Mesenchymal stem cell (in vitro differentiated cells and primary cell): ENCODE data around the gene PGS1.

Experiments used
- DNase-seq: peaks from one replicate; pipeline ENCODE4 v3.0.0-alpha.2; 2013
- H2AFZ ChIP-seq: one replicate; pipeline ENCODE4 v1.6.1; 2013; ENCODE audit warnings: low read depth, mild to moderate bottlenecking, control low read depth, inconsistent platforms, low read length, moderate library complexity
- H2AK5ac ChIP-seq: 2 replicates; pipeline ENCODE4 v1.6.1; 2013; ENCODE audit warnings: low read length, moderate library complexity, mild to moderate bottlenecking, inconsistent platforms; ENCODE audit not compliant: severe bottlenecking
- H2BK120ac ChIP-seq: one replicate; pipeline ENCODE4 v1.6.1; 2013; ENCODE audit warnings: low read depth, mild to moderate bottlenecking, inconsistent platforms, low read length, moderate library complexity
- H2BK12ac ChIP-seq, 2 experiments: one replicate each; pipeline ENCODE4 v1.6.1; 2013; ENCODE audit warnings: inconsistent platforms in 2 of 2, low read length in 2 of 2, mild to moderate bottlenecking in 2 of 2, moderate library complexity in 2 of 2, control low read depth in 1 of 2
- H2BK15ac ChIP-seq: one replicate; pipeline ENCODE4 v1.6.1; 2013; ENCODE audit warnings: mild to moderate bottlenecking, low read depth, inconsistent platforms; ENCODE audit not compliant: poor library complexity, severe bottlenecking
- H2BK5ac ChIP-seq: 2 replicates; pipeline ENCODE4 v1.6.1; 2013; ENCODE audit warnings: low read depth, mild to moderate bottlenecking, low read length, control low read depth, inconsistent platforms; ENCODE audit not compliant: poor library complexity, severe bottlenecking
- H3K14ac ChIP-seq, 2 experiments: one replicate each; pipeline ENCODE4 v1.6.1; 2013; ENCODE audit warnings: inconsistent platforms in 2 of 2, low read length in 2 of 2, control low read depth in 1 of 2, mild to moderate bottlenecking in 1 of 2, moderate library complexity in 1 of 2
- H3K18ac ChIP-seq, 2 experiments: one replicate each; pipeline ENCODE4 v1.6.1; 2013; ENCODE audit warnings: inconsistent platforms in 2 of 2, low read length in 2 of 2, control low read depth in 1 of 2, low read depth in 1 of 2, mild to moderate bottlenecking in 1 of 2
- H3K23ac ChIP-seq, 2 experiments: one replicate each; pipeline ENCODE4 v1.6.1; 2013; ENCODE audit warnings: inconsistent platforms in 2 of 2, low read length in 2 of 2, mild to moderate bottlenecking in 2 of 2, moderate library complexity in 2 of 2, control low read depth in 1 of 2
- H3K27ac ChIP-seq: 2 replicates; pipeline ENCODE4 v1.5.1; 2013; ENCODE audit warnings: mild to moderate bottlenecking, moderate library complexity, low read length, control low read depth, inconsistent platforms; ENCODE audit not compliant: poor library complexity, severe bottlenecking
- H3K27me3 ChIP-seq, 2 experiments: 2 replicates each; pipeline versions ENCODE4 v1.6.1 to v1.7.0; 2013; ENCODE audit warnings: low read length in 2 of 2, mild to moderate bottlenecking in 2 of 2, moderate library complexity in 2 of 2, control low read depth in 1 of 2, inconsistent platforms in 1 of 2; ENCODE audit not compliant: control insufficient read depth in 1 of 2, insufficient read depth in 1 of 2
- H3K36me3 ChIP-seq, 2 experiments: 2 replicates each; pipeline versions ENCODE4 v1.6.1 to v1.7.0; 2013; ENCODE audit warnings: low read length in 2 of 2, control low read depth in 1 of 2, inconsistent platforms in 1 of 2, low read depth in 1 of 2, mild to moderate bottlenecking in 1 of 2; ENCODE audit not compliant: insufficient read depth in 2 of 2, control insufficient read depth in 1 of 2
- H3K4ac ChIP-seq, 2 experiments: one replicate each; pipeline ENCODE4 v1.6.1; 2013; ENCODE audit warnings: inconsistent platforms in 2 of 2, low read length in 2 of 2, mild to moderate bottlenecking in 2 of 2, moderate library complexity in 2 of 2, control low read depth in 1 of 2, low read depth in 1 of 2
- H3K4me1 ChIP-seq: 2 replicates; pipeline ENCODE4 v1.6.1; 2013; ENCODE audit warnings: low read depth, low read length, control low read depth; ENCODE audit not compliant: control insufficient read depth, insufficient read depth
- H3K4me2 ChIP-seq: 2 replicates; pipeline ENCODE4 v1.6.1; 2013; ENCODE audit warnings: low read length, mild to moderate bottlenecking, inconsistent platforms; ENCODE audit not compliant: poor library complexity, severe bottlenecking
- H3K4me3 ChIP-seq, 2 experiments: 2 replicates each; pipeline versions ENCODE4 v1.5.1 to v1.7.0; 2013; ENCODE audit warnings: low read length in 2 of 2, mild to moderate bottlenecking in 2 of 2, control low read depth in 1 of 2, low read depth in 1 of 2; ENCODE audit not compliant: insufficient read depth in 1 of 2
- H3K79me1 ChIP-seq: replicated peaks from 2 replicates; pipeline ENCODE4 v1.6.1; 2013; ENCODE audit warnings: mild to moderate bottlenecking, control low read depth, low read length, inconsistent platforms; ENCODE audit not compliant: poor library complexity, severe bottlenecking
- H3K9ac ChIP-seq: 2 replicates; pipeline ENCODE4 v1.7.0; 2013; ENCODE audit warnings: mild to moderate bottlenecking, low read length, moderate library complexity
- H3K9me3 ChIP-seq: 2 replicates; pipeline ENCODE4 v1.7.0; 2013; ENCODE audit warnings: mild to moderate bottlenecking, low read length; ENCODE audit not compliant: control insufficient read depth
- H4K8ac ChIP-seq: one replicate; pipeline ENCODE4 v1.6.1; 2013; ENCODE audit warnings: inconsistent platforms, mild to moderate bottlenecking, low read length, moderate library complexity
- H4K91ac ChIP-seq: one replicate; pipeline ENCODE4 v1.6.1; 2013; ENCODE audit warnings: mild to moderate bottlenecking, low read length, inconsistent platforms
- WGBS: methylation state at CpG from one replicate; pipeline ENCODE4 v1.1.7; 2013; ENCODE audit warnings: mixed read lengths; 5-methylcytosine and 5-hydroxymethylcytosine counted together

PGS1 gene

GRCh38 chr17:78374189-78374588 is 4.3 kb upstream of the PGS1 start:
- H3K27me3 ChIP-seq = no peaks in the 10 kb centered on the region
- H3K23ac ChIP-seq = no peak overlapping the region
- no peak overlapping the region for H3K4ac ChIP-seq
- no peak overlapping the region for H3K4me3 ChIP-seq
- peak overlapping the region; percentile 20 for H2BK15ac ChIP-seq
- no peak overlapping the region for H4K8ac ChIP-seq
- H2BK5ac ChIP-seq = peak overlapping the region; percentile 71
- H3K9me3 ChIP-seq = no peaks in the 10 kb centered on the region
- H3K79me1 ChIP-seq = peaks cover 2% of the 10 kb centered on the region
- H3K9ac ChIP-seq = peak overlapping the region; percentile 88
- peak overlapping the region; percentile 81 for H2AK5ac ChIP-seq
- no peak overlapping the region for H4K91ac ChIP-seq
- no peak for DNase-seq
- H3K4me1 ChIP-seq = peaks cover 32% of the 10 kb centered on the region
- peak overlapping the region; percentile 97 for H3K27ac ChIP-seq
- H2BK12ac ChIP-seq = no peak overlapping the region
- no peak overlapping the region for H3K4me2 ChIP-seq
- no peak overlapping the region for H2AFZ ChIP-seq
- H2BK120ac ChIP-seq = no peak overlapping the region
- peak overlapping the region in 1 of 2 experiments; percentile 25 for H3K18ac ChIP-seq
- no peaks in the 10 kb centered on the region for H3K36me3 ChIP-seq
- WGBS = 59% methylated on average over 6 of the region's 6 CpGs
- H3K14ac ChIP-seq = no peak overlapping the region

- peak overlapping the region; percentile 86 for H2AK5ac ChIP-seq
- H3K9ac ChIP-seq = peak overlapping the region; percentile 88
- H3K36me3 ChIP-seq = no peaks in the 10 kb centered on the region
- H4K8ac ChIP-seq = peak overlapping the region; percentile 93
- peaks cover 32% of the 10 kb centered on the region for H3K4me1 ChIP-seq
- H3K27ac ChIP-seq = peak overlapping the region; percentile 97
- H3K27me3 ChIP-seq = no peaks in the 10 kb centered on the region
- peak overlapping the region in 1 of 2 experiments; percentile 66 for H3K23ac ChIP-seq
- peak overlapping the region; percentile 85 for H2BK5ac ChIP-seq
- DNase-seq = peak; percentile 90
- H3K4me3 ChIP-seq = peak overlapping the region in 1 of 2 experiments; percentile 52
- H2AFZ ChIP-seq = no peak overlapping the region
- H3K4ac ChIP-seq = peak overlapping the region; percentile 91 to 92
- peak overlapping the region in 1 of 2 experiments; percentile 61 for H3K14ac ChIP-seq
- H3K18ac ChIP-seq = peak overlapping the region; percentile 25 to 94
- H3K4me2 ChIP-seq = no peak overlapping the region
- no peaks in the 10 kb centered on the region for H3K9me3 ChIP-seq
- H2BK12ac ChIP-seq = peak overlapping the region; percentile 96 to 97
- H4K91ac ChIP-seq = peak overlapping the region; percentile 95
- peak overlapping the region; percentile 80 for H2BK120ac ChIP-seq
- 46% methylated on average over 14 of the region's 14 CpGs for WGBS
- peaks cover 2% of the 10 kb centered on the region for H3K79me1 ChIP-seq
- peak overlapping the region; percentile 56 for H2BK15ac ChIP-seq
Measured at GRCh38 chr17:78374631-78375274, 3.7 kb upstream of the PGS1 start.

GRCh38 chr17:78375401-78376151 is 2.9 kb upstream of the PGS1 start:
- Histone ChIP-seq H2BK120ac (peak overlapping the region; percentile 80), H2AK5ac (peak overlapping the region; percentile 86), H4K8ac (peak overlapping the region; percentile 90), H3K9ac (peak overlapping the region; percentile 88), H3K36me3 (peaks cover 0 to 6% of the 10 kb centered on the region in 2 experiments), H4K91ac (peak overlapping the region; percentile 95), H2BK15ac (no peak overlapping the region), H2BK12ac (peak overlapping the region; percentile 96 to 97), H3K4me3 (peak overlapping the region in 1 of 2 experiments; percentile 52), H3K14ac (no peak overlapping the region), H3K23ac (peak overlapping the region in 1 of 2 experiments; percentile 66), H3K27me3 (no peaks in the 10 kb centered on the region), H3K4me1 (peaks cover 34% of the 10 kb centered on the region), H3K18ac (peak overlapping the region; percentile 94), H3K27ac (peak overlapping the region; percentile 97), H2AFZ (no peak overlapping the region), H3K4ac (peak overlapping the region in 1 of 2 experiments; percentile 91), H2BK5ac (peak overlapping the region; percentile 85), H3K4me2 (no peak overlapping the region), H3K9me3 (no peaks in the 10 kb centered on the region), H3K79me1 (peaks cover 2% of the 10 kb centered on the region)
- WGBS = 33% methylated on average over 9 of the region's 9 CpGs
- peak; percentile 99 for DNase-seq

GRCh38 chr17:78376161-78376560 is 2.3 kb upstream of the PGS1 start:
- Histone ChIP-seq H3K79me1 (peaks cover 2% of the 10 kb centered on the region), H4K8ac (no peak overlapping the region)
- DNase-seq = no peak

More at GRCh38 chr17:78376161-78376560, 2.3 kb upstream of the PGS1 start:
- H2BK5ac ChIP-seq = no peak overlapping the region
- H3K18ac ChIP-seq = no peak overlapping the region
- no peak overlapping the region for H2AK5ac ChIP-seq
- H3K4me2 ChIP-seq = no peak overlapping the region
- H2BK120ac ChIP-seq = no peak overlapping the region
- H3K14ac ChIP-seq = no peak overlapping the region
- no peak overlapping the region for H3K23ac ChIP-seq
- no peak overlapping the region for H2BK12ac ChIP-seq
- H3K27me3 ChIP-seq = no peaks in the 10 kb centered on the region
- 96% methylated on average over 4 of the region's 5 CpGs for WGBS
- H3K36me3 ChIP-seq = peaks cover 0 to 11% of the 10 kb centered on the region in 2 experiments
- H3K4me1 ChIP-seq = peaks cover 37% of the 10 kb centered on the region
- peak overlapping the region in 1 of 2 experiments; percentile 20 for H3K4me3 ChIP-seq
- peak overlapping the region; percentile 97 for H3K27ac ChIP-seq
- H2AFZ ChIP-seq = no peak overlapping the region
- no peaks in the 10 kb centered on the region for H3K9me3 ChIP-seq
- peak overlapping the region; percentile 67 for H3K9ac ChIP-seq
- H3K4ac ChIP-seq = no peak overlapping the region
- H4K91ac ChIP-seq = no peak overlapping the region
- no peak overlapping the region for H2BK15ac ChIP-seq
